Measurements from ENCODE around the gene DLGAP4. TPM values are rescaled to one million over a fixed set of nuclear protein-coding genes. Genes with fewer than 3 reads are reported as not detected.

DLGAP4 gene
- total and polyA plus RNA-seq, 2 of the 13 experiments (the other 11 are each of a cell fraction or from before 2014, with no cell fraction given): 15.2 to 26.7 TPM

DNA sequence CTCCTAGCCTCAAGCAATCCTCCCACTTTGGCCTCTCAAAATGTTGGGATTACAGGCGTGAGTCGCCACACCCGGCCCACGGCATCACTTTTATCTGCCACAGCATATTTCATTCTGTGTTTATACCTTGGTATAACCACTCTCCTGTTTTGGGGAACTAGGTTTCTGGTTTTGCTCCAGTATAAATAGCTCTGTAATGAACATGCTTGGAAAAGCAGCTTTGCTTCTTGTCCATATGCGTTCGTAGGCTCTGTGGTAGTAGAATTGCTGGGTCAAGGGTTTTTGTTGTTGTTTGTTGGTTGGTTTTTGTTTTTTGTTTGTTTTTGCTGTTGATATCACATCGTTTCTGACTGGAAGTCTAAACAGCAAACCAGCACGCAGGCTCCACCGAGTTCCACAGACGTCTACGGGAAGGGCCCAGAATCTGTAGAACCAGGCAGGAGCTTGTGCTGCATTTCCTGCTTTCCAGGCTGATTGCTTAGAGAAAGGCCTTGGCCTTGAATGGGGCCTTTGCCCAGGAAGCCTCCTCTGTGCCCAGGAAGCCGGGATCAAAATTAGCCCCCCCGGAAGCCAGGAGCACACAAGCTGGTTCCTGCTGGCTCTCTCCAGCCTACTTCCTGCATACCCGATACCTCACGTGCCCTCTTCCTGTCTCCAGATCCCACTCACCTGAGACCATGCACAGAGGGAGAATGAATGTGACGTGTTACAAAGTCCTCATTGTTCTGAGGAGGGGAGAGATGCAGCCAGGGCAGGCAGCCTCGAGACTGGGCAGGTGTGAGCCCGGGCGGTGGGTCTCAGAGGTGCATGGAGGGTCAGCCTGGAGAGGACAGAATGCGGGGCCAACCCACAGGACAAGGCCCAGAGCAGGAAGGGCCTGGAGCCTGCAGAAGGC lies 35.1 kb upstream of the DLGAP4 start (continued):
- TF ChIP-seq, protein P1, sequence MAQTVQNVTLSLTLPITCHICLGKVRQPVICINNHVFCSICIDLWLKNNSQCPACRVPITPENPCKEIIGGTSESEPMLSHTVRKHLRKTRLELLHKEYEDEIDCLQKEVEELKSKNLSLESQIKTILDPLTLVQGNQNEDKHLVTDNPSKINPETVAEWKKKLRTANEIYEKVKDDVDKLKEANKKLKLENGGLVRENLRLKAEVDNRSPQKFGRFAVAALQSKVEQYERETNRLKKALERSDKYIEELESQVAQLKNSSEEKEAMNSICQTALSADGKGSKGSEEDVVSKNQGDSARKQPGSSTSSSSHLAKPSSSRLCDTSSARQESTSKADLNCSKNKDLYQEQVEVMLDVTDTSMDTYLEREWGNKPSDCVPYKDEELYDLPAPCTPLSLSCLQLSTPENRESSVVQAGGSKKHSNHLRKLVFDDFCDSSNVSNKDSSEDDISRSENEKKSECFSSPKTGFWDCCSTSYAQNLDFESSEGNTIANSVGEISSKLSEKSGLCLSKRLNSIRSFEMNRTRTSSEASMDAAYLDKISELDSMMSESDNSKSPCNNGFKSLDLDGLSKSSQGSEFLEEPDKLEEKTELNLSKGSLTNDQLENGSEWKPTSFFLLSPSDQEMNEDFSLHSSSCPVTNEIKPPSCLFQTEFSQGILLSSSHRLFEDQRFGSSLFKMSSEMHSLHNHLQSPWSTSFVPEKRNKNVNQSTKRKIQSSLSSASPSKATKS (CRISPR knock-in tag; IDR thresholded peaks at IDR 0.05): no peak
- TF ChIP-seq ZBTB3 (CRISPR knock-in tag; IDR thresholded peaks at IDR 0.05; ENCODE audit: borderline replicate concordance, low read depth): no peak
- TF ChIP-seq KDM5A (IDR thresholded peaks at IDR 0.05; ENCODE audit: borderline replicate concordance, low read length): no peak
- TF ChIP-seq, protein P2, sequence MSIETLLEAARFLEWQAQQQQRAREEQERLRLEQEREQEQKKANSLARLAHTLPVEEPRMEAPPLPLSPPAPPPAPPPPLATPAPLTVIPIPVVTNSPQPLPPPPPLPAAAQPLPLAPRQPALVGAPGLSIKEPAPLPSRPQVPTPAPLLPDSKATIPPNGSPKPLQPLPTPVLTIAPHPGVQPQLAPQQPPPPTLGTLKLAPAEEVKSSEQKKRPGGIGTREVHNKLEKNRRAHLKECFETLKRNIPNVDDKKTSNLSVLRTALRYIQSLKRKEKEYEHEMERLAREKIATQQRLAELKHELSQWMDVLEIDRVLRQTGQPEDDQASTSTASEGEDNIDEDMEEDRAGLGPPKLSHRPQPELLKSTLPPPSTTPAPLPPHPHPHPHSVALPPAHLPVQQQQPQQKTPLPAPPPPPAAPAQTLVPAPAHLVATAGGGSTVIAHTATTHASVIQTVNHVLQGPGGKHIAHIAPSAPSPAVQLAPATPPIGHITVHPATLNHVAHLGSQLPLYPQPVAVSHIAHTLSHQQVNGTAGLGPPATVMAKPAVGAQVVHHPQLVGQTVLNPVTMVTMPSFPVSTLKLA (IDR thresholded peaks at IDR 0.05): no peak
- peak; percentile 79 for TF ChIP-seq GATAD2A (CRISPR knock-in tag; IDR thresholded peaks at IDR 0.05)
- TF ChIP-seq, protein P3, sequence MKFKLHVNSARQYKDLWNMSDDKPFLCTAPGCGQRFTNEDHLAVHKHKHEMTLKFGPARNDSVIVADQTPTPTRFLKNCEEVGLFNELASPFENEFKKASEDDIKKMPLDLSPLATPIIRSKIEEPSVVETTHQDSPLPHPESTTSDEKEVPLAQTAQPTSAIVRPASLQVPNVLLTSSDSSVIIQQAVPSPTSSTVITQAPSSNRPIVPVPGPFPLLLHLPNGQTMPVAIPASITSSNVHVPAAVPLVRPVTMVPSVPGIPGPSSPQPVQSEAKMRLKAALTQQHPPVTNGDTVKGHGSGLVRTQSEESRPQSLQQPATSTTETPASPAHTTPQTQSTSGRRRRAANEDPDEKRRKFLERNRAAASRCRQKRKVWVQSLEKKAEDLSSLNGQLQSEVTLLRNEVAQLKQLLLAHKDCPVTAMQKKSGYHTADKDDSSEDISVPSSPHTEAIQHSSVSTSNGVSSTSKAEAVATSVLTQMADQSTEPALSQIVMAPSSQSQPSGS (CRISPR knock-in tag; IDR thresholded peaks at IDR 0.05): 0 out of 2 replicates have a peak, but pooled peaks have one; percentile 24
- TF ChIP-seq ZNF121 (CRISPR knock-in tag; IDR thresholded peaks at IDR 0.05): no peak
- TF ChIP-seq SRSF4 (IDR thresholded peaks at IDR 0.05; ENCODE audit: low read depth, low read length, poor library complexity, severe bottlenecking): no peak
- TF ChIP-seq, protein P4, sequence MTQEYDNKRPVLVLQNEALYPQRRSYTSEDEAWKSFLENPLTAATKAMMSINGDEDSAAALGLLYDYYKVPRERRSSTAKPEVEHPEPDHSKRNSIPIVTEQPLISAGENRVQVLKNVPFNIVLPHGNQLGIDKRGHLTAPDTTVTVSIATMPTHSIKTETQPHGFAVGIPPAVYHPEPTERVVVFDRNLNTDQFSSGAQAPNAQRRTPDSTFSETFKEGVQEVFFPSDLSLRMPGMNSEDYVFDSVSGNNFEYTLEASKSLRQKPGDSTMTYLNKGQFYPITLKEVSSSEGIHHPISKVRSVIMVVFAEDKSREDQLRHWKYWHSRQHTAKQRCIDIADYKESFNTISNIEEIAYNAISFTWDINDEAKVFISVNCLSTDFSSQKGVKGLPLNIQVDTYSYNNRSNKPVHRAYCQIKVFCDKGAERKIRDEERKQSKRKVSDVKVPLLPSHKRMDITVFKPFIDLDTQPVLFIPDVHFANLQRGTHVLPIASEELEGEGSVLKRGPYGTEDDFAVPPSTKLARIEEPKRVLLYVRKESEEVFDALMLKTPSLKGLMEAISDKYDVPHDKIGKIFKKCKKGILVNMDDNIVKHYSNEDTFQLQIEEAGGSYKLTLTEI (CRISPR knock-in tag; conservative IDR thresholded peaks at IDR 0.05): no peak
- TF ChIP-seq NFE2L2 (IDR thresholded peaks at IDR 0.05; ENCODE audit: low read length): no peak
- TF ChIP-seq ZNF235 (CRISPR knock-in tag; IDR thresholded peaks at IDR 0.05; ENCODE audit: borderline replicate concordance): no peak
- no peak for TF ChIP-seq RELA (CRISPR knock-in tag; IDR thresholded peaks at IDR 0.05)
- peak; percentile 87 for TF ChIP-seq ARNT2 (CRISPR knock-in tag; IDR thresholded peaks at IDR 0.05; ENCODE audit: low read depth)
- TF ChIP-seq, protein P5, sequence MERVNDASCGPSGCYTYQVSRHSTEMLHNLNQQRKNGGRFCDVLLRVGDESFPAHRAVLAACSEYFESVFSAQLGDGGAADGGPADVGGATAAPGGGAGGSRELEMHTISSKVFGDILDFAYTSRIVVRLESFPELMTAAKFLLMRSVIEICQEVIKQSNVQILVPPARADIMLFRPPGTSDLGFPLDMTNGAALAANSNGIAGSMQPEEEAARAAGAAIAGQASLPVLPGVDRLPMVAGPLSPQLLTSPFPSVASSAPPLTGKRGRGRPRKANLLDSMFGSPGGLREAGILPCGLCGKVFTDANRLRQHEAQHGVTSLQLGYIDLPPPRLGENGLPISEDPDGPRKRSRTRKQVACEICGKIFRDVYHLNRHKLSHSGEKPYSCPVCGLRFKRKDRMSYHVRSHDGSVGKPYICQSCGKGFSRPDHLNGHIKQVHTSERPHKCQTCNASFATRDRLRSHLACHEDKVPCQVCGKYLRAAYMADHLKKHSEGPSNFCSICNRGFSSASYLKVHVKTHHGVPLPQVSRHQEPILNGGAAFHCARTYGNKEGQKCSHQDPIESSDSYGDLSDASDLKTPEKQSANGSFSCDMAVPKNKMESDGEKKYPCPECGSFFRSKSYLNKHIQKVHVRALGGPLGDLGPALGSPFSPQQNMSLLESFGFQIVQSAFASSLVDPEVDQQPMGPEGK (CRISPR knock-in tag; IDR thresholded peaks at IDR 0.05): peak; percentile 46

Measured in HepG2 (cell line).